HepG2 (cell line): ENCODE measurements around the gene CHST3. TPM values are rescaled to one million over a fixed set of nuclear protein-coding genes. Genes with fewer than 3 reads are reported as not detected.
A peak's percentile ranks its signal among the peaks of the same experiment; 100 is the strongest.

Source experiments
- BCL6 ChIP-seq: IDR thresholded peaks from 2 replicates; pipeline ENCODE4 v1.6.1; 2016; ENCODE audit warnings: missing genetic modification reagents, missing compliant biosample characterization
- BCLAF1 ChIP-seq: fragments of 450-650 bp; IDR thresholded peaks from 2 replicates; pipeline ENCODE4 v1.6.1; 2017; ENCODE audit warnings: mild to moderate bottlenecking
- BORCS8-MEF2B ChIP-seq: sonication (generic); formaldehyde crosslinking; IDR thresholded peaks from 2 replicates; pipeline ENCODE4 v1.8.0; 2022; ENCODE audit warnings: mild to moderate bottlenecking, missing genetic modification reagents
- FOXA3 ChIP-seq: IDR thresholded peaks from 2 replicates; pipeline ENCODE4 v1.6.1; 2016; ENCODE audit warnings: missing genetic modification reagents, missing compliant biosample characterization
- ISL2 ChIP-seq: sonication (generic); formaldehyde crosslinking; IDR thresholded peaks from 2 replicates; pipeline ENCODE4 v1.5.0; 2020; ENCODE audit warnings: missing genetic modification reagents
- LCORL ChIP-seq, 2 experiments: fragments of 450-650 bp in 1 of 2; sonication (generic) in 1 of 2; formaldehyde crosslinking in 1 of 2; IDR thresholded peaks; 2 replicates each; pipeline versions ENCODE4 v1.5.0 to v1.6.1; 2017 to 2020; ENCODE audit warnings: antibody characterized with exemption in 1 of 2, missing genetic modification reagents in 1 of 2
- MAX ChIP-seq: IDR thresholded peaks from 2 replicates; pipeline ENCODE4 v1.6.1; 2012; ENCODE audit warnings: inconsistent platforms
- RFXANK ChIP-seq: IDR thresholded peaks from 2 replicates; pipeline ENCODE4 v1.6.1; 2016
- SNAI1 ChIP-seq: sonication (generic); formaldehyde crosslinking; IDR thresholded peaks from 2 replicates; pipeline ENCODE4 v1.5.0; 2020; ENCODE audit warnings: mild to moderate bottlenecking, missing genetic modification reagents, borderline replicate concordance
- THRA ChIP-seq: sonication (generic); formaldehyde crosslinking; IDR thresholded peaks from 2 replicates; pipeline ENCODE4 v1.4.0; 2020; ENCODE audit warnings: missing genetic modification reagents, borderline replicate concordance
- TP53 ChIP-seq: sonication (generic); formaldehyde crosslinking; conservative IDR thresholded peaks from 2 replicates; pipeline ENCODE4 v1.4.0; 2020; ENCODE audit warnings: missing genetic modification reagents
- ZBTB7A ChIP-seq: sonication (generic); formaldehyde crosslinking; IDR thresholded peaks from 2 replicates; pipeline ENCODE4 v1.8.0; 2022; ENCODE audit warnings: mild to moderate bottlenecking, missing genetic modification reagents
- ZMYM2 ChIP-seq: sonication (generic); formaldehyde crosslinking; IDR thresholded peaks from 2 replicates; pipeline ENCODE4 v1.8.0; 2022; ENCODE audit warnings: mild to moderate bottlenecking, missing genetic modification reagents
- ZNF143 ChIP-seq: sonication (generic); formaldehyde crosslinking; IDR thresholded peaks from 2 replicates; pipeline ENCODE4 v1.4.0; 2020; ENCODE audit warnings: missing genetic modification reagents
- ZNF354B ChIP-seq: sonication (generic); formaldehyde crosslinking; IDR thresholded peaks from 2 replicates; pipeline ENCODE4 v1.8.0; 2022; ENCODE audit warnings: mild to moderate bottlenecking, missing genetic modification reagents
- ZNF556 ChIP-seq: sonication (generic); formaldehyde crosslinking; IDR thresholded peaks from 2 replicates; pipeline ENCODE4 v1.4.0; 2020; ENCODE audit warnings: mild to moderate bottlenecking, missing genetic modification reagents, borderline replicate concordance
- ZNF609 ChIP-seq: sonication (generic); formaldehyde crosslinking; IDR thresholded peaks from 2 replicates; pipeline ENCODE4 v1.4.0; 2020; ENCODE audit warnings: mild to moderate bottlenecking, missing genetic modification reagents, borderline replicate concordance
- ZNF7 ChIP-seq: IDR thresholded peaks from 2 replicates; pipeline ENCODE4 v1.6.1; 2016; ENCODE audit warnings: missing biosample characterization, missing genetic modification reagents
- ZNF891 ChIP-seq: sonication (generic); formaldehyde crosslinking; IDR thresholded peaks from 2 replicates; pipeline ENCODE4 v1.5.0; 2020; ENCODE audit warnings: mild to moderate bottlenecking, missing genetic modification reagents
- polyA plus RNA-seq, 8 experiments: library from polyadenylated mRNA; depleted of rRNA in 3 of 8; stranded (reverse) in 7 of 8; unstranded in 1 of 8; fragments of >200 nt; fragmentation: Illumina TruSeq in 4 of 8; extraction: Trizol in 4 of 8; gene quantifications; 2 replicates each; pipeline versions ENCODE4 v1.2.1 to v1.2.3, GENCODE V29; 2011 to 2016; ENCODE audit warnings: low read depth in 4 of 8, missing spikeins in 1 of 8, mixed read lengths in 1 of 8; ENCODE audit not compliant: insufficient read depth in 1 of 8
- total RNA-seq, 5 experiments: library from RNA; depleted of rRNA; stranded (reverse); fragments of >200 nt; fragmentation: Illumina TruSeq; extraction: Trizol; gene quantifications; 2 replicates each; pipeline ENCODE4 v1.2.3, GENCODE V29; 2016; ENCODE audit warnings: low read depth in 1 of 5

Gene CHST3
- total and polyA plus RNA-seq, 2 of the 13 experiments (the other 11 are each of a cell fraction or from before 2014, with no cell fraction given) = 7.2 to 18.7 TPM

- peak; percentile 86 for TF ChIP-seq MAX
- peak; percentile 56 for TF ChIP-seq FOXA3 (CRISPR knock-in tag)
- TF ChIP-seq ZBTB7A = no peak
- TF ChIP-seq TP53 (CRISPR knock-in tag) = no peak
- TF ChIP-seq ZNF7 (CRISPR knock-in tag) = peak; percentile 97
- TF ChIP-seq BCL6 (CRISPR knock-in tag) = 0 out of 2 replicates have a peak, but pooled peaks have one; percentile 23
- TF ChIP-seq RFXANK (CRISPR knock-in tag) = no peak
- TF ChIP-seq SNAI1 (CRISPR knock-in tag) = no peak
- peak; percentile 56; the same call in 1 of the 2 replicates for TF ChIP-seq THRA (CRISPR knock-in tag)
- no peak for TF ChIP-seq LCORL (IDR thresholded peaks at IDR 0.05)
- TF ChIP-seq LCORL (CRISPR knock-in tag; IDR thresholded peaks at IDR 0.05) = peak; percentile 38; the same call in 1 of the 2 replicates
- TF ChIP-seq ZMYM2 (CRISPR knock-in tag) = no peak
- no peak for TF ChIP-seq BCLAF1
- TF ChIP-seq ZNF143 (CRISPR knock-in tag) = peak; percentile 78
- TF ChIP-seq ZNF354B (CRISPR knock-in tag) = peak; percentile 26; the same call in 1 of the 2 replicates
- TF ChIP-seq ZNF609 (CRISPR knock-in tag) = peak; percentile 32; the same call in 1 of the 2 replicates
- peak; percentile 53; the same call in 1 of the 2 replicates for TF ChIP-seq ISL2 (CRISPR knock-in tag)
- 0 out of 2 replicates have a peak, but pooled peaks have one; percentile 33 for TF ChIP-seq BORCS8-MEF2B
- peak; percentile 46; the same call in 1 of the 2 replicates for TF ChIP-seq ZNF891 (CRISPR knock-in tag)
- no peak for TF ChIP-seq ZNF556 (CRISPR knock-in tag)
These were observed 92.9 kb downstream of the CHST3 start (continued) for GRCh38 chr10:72056932-72057751.
